ENCODE measurements around the gene FTCD. TPM values are rescaled to one million over a fixed set of nuclear protein-coding genes. Genes with fewer than 3 reads are reported as not detected.
A peak's percentile ranks its signal among the peaks of the same experiment; 100 is the strongest.

FTCD gene
- total and polyA plus RNA-seq, 9 of the 15 experiments (the other 6 are each of a cell fraction or from before 2014, with no cell fraction given), result 0.11 to 1.6 (median 0.67) TPM; not detected in 5

GRCh38 chr21:46130831-46131587, 24.4 kb downstream of the FTCD start (continued):
- peak; percentile 15; the same call in 1 of the 2 replicates for TF ChIP-seq CREB1 (IDR thresholded peaks at IDR 0.05)
- no peak for TF ChIP-seq CREB1 (CRISPR knock-in tag; IDR thresholded peaks at IDR 0.05)
- no peak for TF ChIP-seq TSHZ1 (CRISPR knock-in tag; IDR thresholded peaks at IDR 0.05)
- TF ChIP-seq, protein P1, sequence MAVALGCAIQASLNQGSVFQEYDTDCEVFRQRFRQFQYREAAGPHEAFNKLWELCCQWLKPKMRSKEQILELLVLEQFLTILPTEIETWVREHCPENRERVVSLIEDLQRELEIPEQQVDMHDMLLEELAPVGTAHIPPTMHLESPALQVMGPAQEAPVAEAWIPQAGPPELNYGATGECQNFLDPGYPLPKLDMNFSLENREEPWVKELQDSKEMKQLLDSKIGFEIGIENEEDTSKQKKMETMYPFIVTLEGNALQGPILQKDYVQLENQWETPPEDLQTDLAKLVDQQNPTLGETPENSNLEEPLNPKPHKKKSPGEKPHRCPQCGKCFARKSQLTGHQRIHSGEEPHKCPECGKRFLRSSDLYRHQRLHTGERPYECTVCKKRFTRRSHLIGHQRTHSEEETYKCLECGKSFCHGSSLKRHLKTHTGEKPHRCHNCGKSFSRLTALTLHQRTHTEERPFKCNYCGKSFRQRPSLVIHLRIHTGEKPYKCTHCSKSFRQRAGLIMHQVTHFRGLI (CRISPR knock-in tag; IDR thresholded peaks at IDR 0.05), result no peak
- TF ChIP-seq, protein P2, sequence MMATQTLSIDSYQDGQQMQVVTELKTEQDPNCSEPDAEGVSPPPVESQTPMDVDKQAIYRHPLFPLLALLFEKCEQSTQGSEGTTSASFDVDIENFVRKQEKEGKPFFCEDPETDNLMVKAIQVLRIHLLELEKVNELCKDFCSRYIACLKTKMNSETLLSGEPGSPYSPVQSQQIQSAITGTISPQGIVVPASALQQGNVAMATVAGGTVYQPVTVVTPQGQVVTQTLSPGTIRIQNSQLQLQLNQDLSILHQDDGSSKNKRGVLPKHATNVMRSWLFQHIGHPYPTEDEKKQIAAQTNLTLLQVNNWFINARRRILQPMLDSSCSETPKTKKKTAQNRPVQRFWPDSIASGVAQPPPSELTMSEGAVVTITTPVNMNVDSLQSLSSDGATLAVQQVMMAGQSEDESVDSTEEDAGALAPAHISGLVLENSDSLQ (IDR thresholded peaks at IDR 0.05), result no peak
- TF ChIP-seq BACH1 (tag; IDR thresholded peaks at IDR 0.05), result no peak
- peak; percentile 78 for TF ChIP-seq USF1 (CRISPR knock-in tag; IDR thresholded peaks at IDR 0.05)
- TF ChIP-seq RBM39 (optimal IDR thresholded peaks at IDR 0.05; ENCODE audit: low read depth, low read length), result no peak
- TF ChIP-seq KAT7 (CRISPR knock-in tag; IDR thresholded peaks at IDR 0.05; ENCODE audit: borderline replicate concordance), result no peak
- no peak for TF ChIP-seq U2AF1 (optimal IDR thresholded peaks at IDR 0.05; ENCODE audit: low read depth, low read length)
- TF ChIP-seq MAFF (IDR thresholded peaks at IDR 0.05; ENCODE audit: low read length), result no peak
- TF ChIP-seq ETS2 (tag; IDR thresholded peaks at IDR 0.05; ENCODE audit: borderline replicate concordance, poor library complexity, severe bottlenecking), result no peak
- TF ChIP-seq NFIX (CRISPR knock-in tag; IDR thresholded peaks at IDR 0.05; ENCODE audit: low read depth), result no peak
- TF ChIP-seq, protein P3, sequence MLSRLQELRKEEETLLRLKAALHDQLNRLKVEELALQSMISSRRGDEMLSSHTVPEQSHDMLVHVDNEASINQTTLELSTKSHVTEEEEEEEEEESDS (CRISPR knock-in tag; IDR thresholded peaks at IDR 0.05), result no peak
- TF ChIP-seq, protein P4, sequence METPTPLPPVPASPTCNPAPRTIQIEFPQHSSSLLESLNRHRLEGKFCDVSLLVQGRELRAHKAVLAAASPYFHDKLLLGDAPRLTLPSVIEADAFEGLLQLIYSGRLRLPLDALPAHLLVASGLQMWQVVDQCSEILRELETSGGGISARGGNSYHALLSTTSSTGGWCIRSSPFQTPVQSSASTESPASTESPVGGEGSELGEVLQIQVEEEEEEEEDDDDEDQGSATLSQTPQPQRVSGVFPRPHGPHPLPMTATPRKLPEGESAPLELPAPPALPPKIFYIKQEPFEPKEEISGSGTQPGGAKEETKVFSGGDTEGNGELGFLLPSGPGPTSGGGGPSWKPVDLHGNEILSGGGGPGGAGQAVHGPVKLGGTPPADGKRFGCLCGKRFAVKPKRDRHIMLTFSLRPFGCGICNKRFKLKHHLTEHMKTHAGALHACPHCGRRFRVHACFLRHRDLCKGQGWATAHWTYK (CRISPR knock-in tag; IDR thresholded peaks at IDR 0.05), result peak; percentile 86; the same call in 1 of the 2 replicates
- no peak for TF ChIP-seq NFYB (IDR thresholded peaks at IDR 0.05; ENCODE audit: extremely low read depth, insufficient read length)
- TF ChIP-seq NBN (IDR thresholded peaks at IDR 0.05; ENCODE audit: low read depth), result no peak
